ENCODE results near the gene USP6NL. TPM values are rescaled to one million over a fixed set of nuclear protein-coding genes. Genes with fewer than 3 reads are reported as not detected.

USP6NL gene
- total and polyA plus RNA-seq, 2 of the 8 experiments (the other 6 are each of a cell fraction or from before 2014, with no cell fraction given): 10.9 to 28.8 TPM

- no peak overlapping the region for H3K4ac ChIP-seq (replicated peaks; ENCODE audit: insufficient read length, low read depth, low read length)
- no peak overlapping the region for H2BK5ac ChIP-seq (ENCODE audit: low read depth, low read length)
- no peak overlapping the region for H4K5ac ChIP-seq (ENCODE audit: insufficient read length, low read depth, low read length)
- H2BK120ac ChIP-seq (replicated peaks; ENCODE audit: low read depth, low read length): no peak overlapping the region
- H3K56ac ChIP-seq (replicated peaks; ENCODE audit: insufficient read length, low read depth, low read length): no peak overlapping the region
- no peak overlapping the region for H3K23ac ChIP-seq (ENCODE audit: insufficient read length)
- no peak overlapping the region for H4K8ac ChIP-seq (ENCODE audit: extremely low read depth, insufficient read depth, low read length)
- peaks cover 0 to 7% (median under 1%) of the 10 kb centered on the region in 4 experiments; a peak in 1 of 7 replicates for H3K4me1 ChIP-seq (replicated peaks in 1 of 4; ENCODE audit: control insufficient read depth in 3 of 4, insufficient read depth in 4 of 4, low read length in 3 of 4)
- H3K79me2 ChIP-seq (ENCODE audit: control insufficient read depth in 1 of 2, insufficient read depth in 2 of 2, low read length in 2 of 2): peaks cover 9 to 96% of the 10 kb centered on the region in 2 experiments
- no peaks in the 10 kb centered on the region for H3K23me2 ChIP-seq (ENCODE audit: low read depth, low read length)
- H4K20me1 ChIP-seq (replicated peaks in 1 of 2; ENCODE audit: control insufficient read depth in 1 of 2, insufficient read depth in 2 of 2, low read length in 2 of 2): peaks cover 5 to 11% of the 10 kb centered on the region in 2 experiments
- no peaks in the 10 kb centered on the region; the same call in 1 of the 2 replicates for H3K79me1 ChIP-seq (ENCODE audit: low read depth, low read length)
- H2BK12ac ChIP-seq (ENCODE audit: low read depth, low read length): no peak overlapping the region
- H3K14ac ChIP-seq (ENCODE audit: insufficient read length): no peak overlapping the region
- no peak for FAIRE-seq
- no peak overlapping the region for H2AK5ac ChIP-seq (ENCODE audit: low read depth, low read length)
- CTCF ChIA-PET (ENCODE audit: partially characterized antibody): interaction anchor here (1.6 kb wide), 1 partner anchor 10 kb away, joined by 8 read pairs; no protein-coding TSS in a partner anchor
- no peak overlapping the region for H3K4me2 ChIP-seq (ENCODE audit: insufficient read depth in 1 of 2, low read depth in 2 of 2, low read length in 2 of 2)
- no peak overlapping the region for H2AFZ ChIP-seq (ENCODE audit: low read length)
- no peak overlapping the region for H3K9ac ChIP-seq (replicated peaks in 1 of 4; ENCODE audit: extremely low read depth in 1 of 4, low read depth in 3 of 4, low read length in 3 of 4)
- H2BK15ac ChIP-seq (ENCODE audit: low read length): no peak overlapping the region
- no peaks in the 10 kb centered on the region for H3K27me3 ChIP-seq (replicated peaks in 1 of 4; ENCODE audit: control insufficient read depth in 3 of 4, extremely low read depth in 1 of 4, insufficient read depth in 3 of 4, low read length in 3 of 4)
- WGBS, 2 experiments (ENCODE audit: extremely low coverage in 1 of 2, insufficient coverage in 1 of 2, insufficient read length in 1 of 2, insufficient replicate concordance in 2 of 2, low coverage in 1 of 2, low lambda C conversion rate in 2 of 2, missing lambda C conversion rate in 1 of 2): 87% methylated on average over 5 of the region's 5 CpGs; no CpG with 5 or more reads in 1 of the 2 experiments
- no peak for DNase-seq (ENCODE audit: low read depth in 1 of 2, low spot score in 2 of 2)
- H3K36me3 ChIP-seq (ENCODE audit: control insufficient read depth in 2 of 4, insufficient read depth in 4 of 4, low read length in 3 of 4): no peaks in the 10 kb centered on the region
- H3K4me3 ChIP-seq (ENCODE audit: extremely low read depth in 1 of 4, insufficient read depth in 2 of 4, low read depth in 3 of 4, low read length in 4 of 4): no peak overlapping the region
- no peak overlapping the region for H2BK20ac ChIP-seq (ENCODE audit: low read length)
- POLR2A ChIA-PET (ENCODE audit: partially characterized antibody): interaction anchor here (1.6 to 1.7 kb wide), 2 partner anchors 23 to 38 kb away, joined by 3 to 4 read pairs; no protein-coding TSS in a partner anchor
- no peak overlapping the region for H3K18ac ChIP-seq (ENCODE audit: extremely low read depth, low read length)
- H3K27ac ChIP-seq (ENCODE audit: low read depth, low read length): no peak overlapping the region
- H3K9me3 ChIP-seq (ENCODE audit: insufficient read depth in 2 of 2, low read depth in 1 of 2, low read length in 1 of 2): no peaks in the 10 kb centered on the region
- no peak overlapping the region for H4K91ac ChIP-seq (replicated peaks; ENCODE audit: insufficient read length, low read length)
- TF ChIP-seq HDAC2 (IDR thresholded peaks at IDR 0.05; ENCODE audit: borderline replicate concordance in 1 of 2, low read depth in 2 of 2, low read length in 2 of 2): no peak
- no peak for TF ChIP-seq HDAC6 (IDR thresholded peaks at IDR 0.05; ENCODE audit: low read depth, low read length)
- TF ChIP-seq SIX5 (IDR thresholded peaks at IDR 0.05; ENCODE audit: low read depth, low read length): no peak
- TF ChIP-seq BACH1 (IDR thresholded peaks at IDR 0.05; ENCODE audit: low read length): no peak
- no peak for TF ChIP-seq CBX8 (IDR thresholded peaks at IDR 0.05; ENCODE audit: borderline replicate concordance, low read depth, low read length)
- no peak for TF ChIP-seq RAD21 (IDR thresholded peaks at IDR 0.05 in 1 of 2, conservative IDR thresholded peaks at IDR 0.05 in 1 of 2; ENCODE audit: low read depth in 2 of 2, low read length in 2 of 2)
- TF ChIP-seq POLR2A (IDR thresholded peaks at IDR 0.05; ENCODE audit: control extremely low read depth in 1 of 2, low read depth in 2 of 2, low read length in 2 of 2): no peak
- TF ChIP-seq ATF3 (IDR thresholded peaks at IDR 0.05; ENCODE audit: insufficient read depth, low read depth, low read length): no peak
- TF ChIP-seq RFX5 (IDR thresholded peaks at IDR 0.05; ENCODE audit: borderline replicate concordance, low read depth, low read length): no peak
- no peak for TF ChIP-seq CHD1 (IDR thresholded peaks at IDR 0.05; ENCODE audit: low read depth, low read length)
- TF ChIP-seq JUN (IDR thresholded peaks at IDR 0.05; ENCODE audit: low read depth, low read length): no peak
- TF ChIP-seq GTF2F1 (IDR thresholded peaks at IDR 0.05; ENCODE audit: borderline replicate concordance, low read depth, low read length): no peak
- TF ChIP-seq MAFK (IDR thresholded peaks at IDR 0.05; ENCODE audit: low read depth, low read length): no peak
- no peak for TF ChIP-seq PHF8 (conservative IDR thresholded peaks at IDR 0.05; ENCODE audit: low read depth, low read length)
Observed at GRCh38 chr10:11570751-11571150, 40.7 kb downstream of the USP6NL start.
